ENCODE measurements around the gene PEX12.
"Not testable (repeated sequence)": the region's sequence is repeated elsewhere in the genome, so short reads cannot be mapped to it uniquely, and the experiment has no call there.

- not testable (repeated sequence) for TF ChIP-seq CTCF, POLR2A (IDR thresholded peaks at IDR 0.05)
Observed at GRCh38 chr17:35610746-35611145, 32.4 kb upstream of the PEX12 start.
